H9 (cell line): ENCODE results near the gene GRIK1. TPM values are rescaled to one million over a fixed set of nuclear protein-coding genes. Genes with fewer than 3 reads are reported as not detected.

Experiments
- DNase-seq: peaks from one replicate; pipeline ENCODE4 v3.0.0-alpha.2; 2017
- H2AFZ ChIP-seq: one replicate; pipeline ENCODE4 v1.6.1; 2013; ENCODE audit warnings: mild to moderate bottlenecking, low read length, control low read depth, moderate library complexity
- H2AK5ac ChIP-seq: 2 replicates; pipeline ENCODE4 v1.6.1; 2013; ENCODE audit warnings: low read length, control low read depth, mixed read lengths; ENCODE audit not compliant: insufficient read length
- H2BK120ac ChIP-seq: one replicate; pipeline ENCODE4 v1.6.1; 2013; ENCODE audit warnings: low read depth, mild to moderate bottlenecking, low read length, control low read depth, inconsistent platforms; ENCODE audit not compliant: poor library complexity, severe bottlenecking
- H2BK12ac ChIP-seq: 2 replicates; pipeline ENCODE4 v1.6.1; 2013; ENCODE audit warnings: low read length, control low read depth, mixed read lengths, low read depth; ENCODE audit not compliant: insufficient read length
- H2BK15ac ChIP-seq: 2 replicates; pipeline ENCODE4 v1.6.1; 2013; ENCODE audit warnings: low read depth, low read length, control low read depth
- H2BK20ac ChIP-seq: one replicate; pipeline ENCODE4 v1.6.1; 2013; ENCODE audit warnings: low read depth, mild to moderate bottlenecking, low read length, control low read depth, inconsistent platforms; ENCODE audit not compliant: poor library complexity, severe bottlenecking
- H2BK5ac ChIP-seq: 2 replicates; pipeline ENCODE4 v1.6.1; 2013; ENCODE audit warnings: low read length, control low read depth, mixed read lengths; ENCODE audit not compliant: insufficient read length
- H3K14ac ChIP-seq: 2 replicates; pipeline ENCODE4 v1.6.1; 2013; ENCODE audit warnings: low read length, control low read depth; ENCODE audit not compliant: insufficient read depth
- H3K18ac ChIP-seq: 2 replicates; pipeline ENCODE4 v1.6.1; 2013; ENCODE audit warnings: low read depth, mild to moderate bottlenecking, mixed read lengths, low read length, control low read depth; ENCODE audit not compliant: insufficient read length
- H3K23ac ChIP-seq: 2 replicates; pipeline ENCODE4 v1.6.1; 2013; ENCODE audit warnings: low read length, control low read depth, mixed read lengths, low read depth; ENCODE audit not compliant: insufficient read length
- H3K23me2 ChIP-seq: 2 replicates; pipeline ENCODE4 v1.6.1; 2013; ENCODE audit warnings: low read depth, mild to moderate bottlenecking, mixed read lengths, low read length, control low read depth; ENCODE audit not compliant: insufficient read length, poor library complexity, severe bottlenecking
- H3K27ac ChIP-seq: 2 replicates; pipeline ENCODE4 v1.5.1; 2013; ENCODE audit warnings: low read length, control low read depth, mixed read lengths, low read depth; ENCODE audit not compliant: insufficient read length
- H3K27me3 ChIP-seq: 2 replicates; pipeline ENCODE4 v1.6.1; 2013; ENCODE audit warnings: low read length, control low read depth, inconsistent platforms; ENCODE audit not compliant: insufficient read depth
- H3K4ac ChIP-seq: 2 replicates; pipeline ENCODE4 v1.6.1; 2013; ENCODE audit warnings: low read depth, mild to moderate bottlenecking, control low read depth, inconsistent platforms, low read length, moderate library complexity
- H3K4me1 ChIP-seq: 2 replicates; pipeline ENCODE4 v1.6.1; 2013; ENCODE audit warnings: low read length, control low read depth, inconsistent platforms; ENCODE audit not compliant: insufficient read depth
- H3K4me2 ChIP-seq: 2 replicates; pipeline ENCODE4 v1.6.1; 2013; ENCODE audit warnings: low read length, control low read depth, mixed read lengths; ENCODE audit not compliant: insufficient read length, insufficient read depth
- H3K56ac ChIP-seq: 2 replicates; pipeline ENCODE4 v1.6.1; 2013; ENCODE audit warnings: low read depth, mild to moderate bottlenecking, mixed read lengths, low read length, control low read depth; ENCODE audit not compliant: insufficient read length
- H3K79me1 ChIP-seq: 2 replicates; pipeline ENCODE4 v1.6.1; 2013; ENCODE audit warnings: low read depth, mild to moderate bottlenecking, moderate library complexity, low read length, control low read depth, inconsistent platforms; ENCODE audit not compliant: insufficient read depth, poor library complexity, severe bottlenecking
- H3K79me2 ChIP-seq: 2 replicates; pipeline ENCODE4 v1.6.1; 2013; ENCODE audit warnings: low read length, control low read depth, inconsistent platforms; ENCODE audit not compliant: insufficient read depth
- H3K9ac ChIP-seq: 2 replicates; pipeline ENCODE4 v1.6.1; 2013; ENCODE audit warnings: low read length, control low read depth, mixed read lengths; ENCODE audit not compliant: insufficient read length; ENCODE audit errors: extremely low read depth
- H3K9me3 ChIP-seq: one replicate; pipeline ENCODE4 v1.6.1; 2013; ENCODE audit warnings: low read depth, low read length, inconsistent platforms; ENCODE audit not compliant: control insufficient read depth
- H3T11ph ChIP-seq: one replicate; pipeline ENCODE4 v1.6.1; 2013; ENCODE audit warnings: mild to moderate bottlenecking, low read length, control low read depth, inconsistent platforms
- H4K20me1 ChIP-seq: one replicate; pipeline ENCODE4 v1.6.1; 2013; ENCODE audit not compliant: control insufficient read depth, insufficient read length, insufficient read depth
- H4K5ac ChIP-seq: 2 replicates; pipeline ENCODE4 v1.6.1; 2013; ENCODE audit warnings: low read depth, mild to moderate bottlenecking, mixed read lengths, low read length, control low read depth; ENCODE audit not compliant: insufficient read length
- H4K8ac ChIP-seq: replicated peaks from 2 replicates; pipeline ENCODE4 v1.6.1; 2013; ENCODE audit warnings: low read length, control low read depth, mixed read lengths, low read depth; ENCODE audit not compliant: insufficient read length
- H4K91ac ChIP-seq: 2 replicates; pipeline ENCODE4 v1.6.1; 2013; ENCODE audit warnings: low read depth, mild to moderate bottlenecking, moderate library complexity, mixed read lengths, low read length, control low read depth; ENCODE audit not compliant: insufficient read length
- H3K27ac Mint-ChIP-seq, 3 experiments: 2 replicates in 2 of 3; 3 replicates in 1 of 3; pipeline ENCODE4 v1.8.0; 2020 to 2021; ENCODE audit warnings: mixed read lengths in 3 of 3, mild to moderate bottlenecking in 1 of 3, moderate library complexity in 1 of 3
- H3K27me3 Mint-ChIP-seq: 2 replicates; pipeline ENCODE4 v1.8.0; 2021; ENCODE audit warnings: low read depth, mild to moderate bottlenecking, moderate library complexity, mixed read lengths
- H3K36me3 Mint-ChIP-seq, 3 experiments: 2 replicates in 2 of 3; 3 replicates in 1 of 3; pipeline ENCODE4 v1.8.0; 2020 to 2021; ENCODE audit warnings: low read depth in 3 of 3, mixed read lengths in 3 of 3; ENCODE audit not compliant: insufficient read depth in 1 of 3
- H3K4me1 Mint-ChIP-seq, 2 experiments: 2 replicates each; pipeline ENCODE4 v1.8.0; 2020; ENCODE audit warnings: mixed read lengths in 2 of 2
- H3K4me3 Mint-ChIP-seq, 2 experiments: 2 replicates in 1 of 2; 3 replicates in 1 of 2; pipeline ENCODE4 v1.8.0; 2020 to 2021; ENCODE audit warnings: mild to moderate bottlenecking in 2 of 2, mixed read lengths in 2 of 2, moderate library complexity in 1 of 2
- H3K9me3 Mint-ChIP-seq, 2 experiments: 2 replicates in 1 of 2; 3 replicates in 1 of 2; pipeline ENCODE4 v1.8.0; 2020; ENCODE audit warnings: mild to moderate bottlenecking in 2 of 2, mixed read lengths in 2 of 2, moderate library complexity in 1 of 2
- WGBS: extraction: QIAGEN DNeasy Blood & Tissue Kit; methylation state at CpG from one replicate; pipeline ENCODE4 v1.1.7; 2013; ENCODE audit warnings: missing lambda C conversion rate, low lambda C conversion rate, mixed read lengths; ENCODE audit not compliant: insufficient read length; ENCODE audit errors: extremely low coverage; 5-methylcytosine and 5-hydroxymethylcytosine counted together
- total RNA-seq: library from RNA; stranded (reverse); gene quantifications from 2 replicates; pipeline ENCODE4 v1.2.1, GENCODE V29; 2021
- TF ChIP-seq, protein P1 (sequence below): fragments of 200-600 bp; sonication (generic); conservative IDR thresholded peaks from 3 replicates; pipeline ENCODE4 v1.8.0; 2021; ENCODE audit warnings: antibody characterized with exemption, mild to moderate bottlenecking

The GRIK1 gene
- total RNA-seq, 1 experiment from 2014 or later: not detected

DNA sequence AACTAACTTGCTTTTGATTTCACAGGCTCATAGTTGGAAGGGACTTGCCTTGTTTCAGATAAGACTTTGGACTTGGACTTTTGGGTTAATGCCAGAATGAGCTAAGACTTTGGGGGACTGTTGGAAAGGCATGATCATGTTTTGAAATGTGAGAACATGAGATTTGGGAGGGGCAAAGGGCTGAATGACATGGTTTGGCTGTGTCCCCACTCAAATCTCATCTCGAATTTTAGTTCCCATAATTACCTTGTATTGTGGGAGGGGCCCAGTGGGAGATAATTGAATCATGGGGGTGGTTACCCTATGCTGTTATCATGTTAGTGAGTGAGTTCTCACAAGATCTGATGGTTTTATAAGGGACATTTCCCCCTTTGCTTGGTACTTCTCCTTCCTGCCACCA is 222.1 kb downstream of the GRIK1 start:
- no peaks in the 10 kb centered on the region for H3K23me2 ChIP-seq
- H2AK5ac ChIP-seq: no peak overlapping the region
- no peak overlapping the region for H3K56ac ChIP-seq
- H3K4me2 ChIP-seq: no peak overlapping the region
- no peak overlapping the region for H2BK15ac ChIP-seq
- TF ChIP-seq, protein P1, sequence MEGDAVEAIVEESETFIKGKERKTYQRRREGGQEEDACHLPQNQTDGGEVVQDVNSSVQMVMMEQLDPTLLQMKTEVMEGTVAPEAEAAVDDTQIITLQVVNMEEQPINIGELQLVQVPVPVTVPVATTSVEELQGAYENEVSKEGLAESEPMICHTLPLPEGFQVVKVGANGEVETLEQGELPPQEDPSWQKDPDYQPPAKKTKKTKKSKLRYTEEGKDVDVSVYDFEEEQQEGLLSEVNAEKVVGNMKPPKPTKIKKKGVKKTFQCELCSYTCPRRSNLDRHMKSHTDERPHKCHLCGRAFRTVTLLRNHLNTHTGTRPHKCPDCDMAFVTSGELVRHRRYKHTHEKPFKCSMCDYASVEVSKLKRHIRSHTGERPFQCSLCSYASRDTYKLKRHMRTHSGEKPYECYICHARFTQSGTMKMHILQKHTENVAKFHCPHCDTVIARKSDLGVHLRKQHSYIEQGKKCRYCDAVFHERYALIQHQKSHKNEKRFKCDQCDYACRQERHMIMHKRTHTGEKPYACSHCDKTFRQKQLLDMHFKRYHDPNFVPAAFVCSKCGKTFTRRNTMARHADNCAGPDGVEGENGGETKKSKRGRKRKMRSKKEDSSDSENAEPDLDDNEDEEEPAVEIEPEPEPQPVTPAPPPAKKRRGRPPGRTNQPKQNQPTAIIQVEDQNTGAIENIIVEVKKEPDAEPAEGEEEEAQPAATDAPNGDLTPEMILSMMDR: no peak
- no peaks in the 10 kb centered on the region for H3K4me1 ChIP-seq
- no peak overlapping the region for H2BK12ac ChIP-seq
- no peak overlapping the region for H2BK5ac ChIP-seq
- Mint-ChIP-seq H3K9me3 (peaks cover 11 to 20% of the 10 kb centered on the region in 2 experiments), H3K27me3 (no peaks in the 10 kb centered on the region), H3K4me3 (no peak overlapping the region), H3K27ac (no peak overlapping the region), H3K36me3 (peaks cover 6 to 14% (median 11%) of the 10 kb centered on the region in 3 experiments), H3K4me1 (peaks cover 21% of the 10 kb centered on the region in 2 experiments)
- no peak overlapping the region for H3K23ac ChIP-seq
- H4K20me1 ChIP-seq: no peaks in the 10 kb centered on the region
- H3T11ph ChIP-seq: no peak overlapping the region
- no peak overlapping the region for H4K8ac ChIP-seq
- DNase-seq: no peak
- no peaks in the 10 kb centered on the region for H3K27me3 ChIP-seq
- H3K9me3 ChIP-seq: peaks cover 8% of the 10 kb centered on the region
- no peak overlapping the region for H2BK20ac ChIP-seq
- no peak overlapping the region for H3K18ac ChIP-seq
- no CpG with 5 or more reads among the region's 1 CpG for WGBS
- H4K5ac ChIP-seq: no peak overlapping the region
- no peak overlapping the region for H2AFZ ChIP-seq
- no peak overlapping the region for H3K14ac ChIP-seq
- H3K4ac ChIP-seq: no peak overlapping the region
- H2BK120ac ChIP-seq: no peak overlapping the region
- no peak overlapping the region for H3K9ac ChIP-seq
- no peak overlapping the region for H3K27ac ChIP-seq
- H3K79me1 ChIP-seq: no peaks in the 10 kb centered on the region
- H4K91ac ChIP-seq: no peak overlapping the region
- H3K79me2 ChIP-seq: no peaks in the 10 kb centered on the region
